Smooth muscle cell (in vitro differentiated cells): ENCODE measurements around the gene SOX13. TPM values are rescaled to one million over a fixed set of nuclear protein-coding genes. Genes with fewer than 3 reads are reported as not detected.

Experiments
- DNase-seq: peaks from one replicate; lab custom pipeline; 2025; ENCODE audit not compliant: unreplicated experiment; lab: John Stamatoyannopoulos, UW
- H2AFZ ChIP-seq: fragments of 200-600 bp; sonication (generic); 2 replicates; pipeline ENCODE4 v1.6.0; 2016; ENCODE audit warnings: antibody characterized with exemption, low read depth, mild to moderate bottlenecking
- H3F3A ChIP-seq: fragments of 200-600 bp; sonication (generic); 2 replicates; pipeline ENCODE4 v1.6.0; 2017; ENCODE audit warnings: antibody characterized with exemption, low read depth
- H3K27ac ChIP-seq: fragments of 200-600 bp; sonication (generic); 2 replicates; pipeline ENCODE4 v1.5.1; 2016; ENCODE audit warnings: low read depth, mild to moderate bottlenecking
- H3K27me3 ChIP-seq: fragments of 200-600 bp; sonication (generic); 2 replicates; pipeline ENCODE4 v1.6.1; 2016; ENCODE audit warnings: low read depth, mild to moderate bottlenecking
- H3K36me3 ChIP-seq: fragments of 200-600 bp; sonication (generic); 2 replicates; pipeline ENCODE4 v1.5.1; 2016; ENCODE audit warnings: low read depth
- H3K4me1 ChIP-seq: fragments of 200-600 bp; sonication (generic); 2 replicates; pipeline ENCODE4 v1.5.1; 2016; ENCODE audit warnings: low read depth
- H3K4me2 ChIP-seq: fragments of 200-600 bp; sonication (generic); 2 replicates; pipeline ENCODE4 v1.6.0; 2016; ENCODE audit warnings: mild to moderate bottlenecking
- H3K4me3 ChIP-seq: fragments of 200-600 bp; sonication (generic); 2 replicates; pipeline ENCODE4 v1.5.1; 2016; ENCODE audit warnings: mild to moderate bottlenecking
- H3K79me2 ChIP-seq: fragments of 200-600 bp; sonication (generic); 2 replicates; pipeline ENCODE4 v1.6.0; 2016; ENCODE audit warnings: low read depth, mild to moderate bottlenecking
- H3K9ac ChIP-seq: fragments of 200-600 bp; sonication (generic); 2 replicates; pipeline ENCODE4 v1.6.0; 2016; ENCODE audit warnings: low read depth
- H3K9me3 ChIP-seq: fragments of 200-600 bp; sonication (generic); replicated peaks from 2 replicates; pipeline ENCODE4 v1.5.1; 2016; ENCODE audit warnings: low read depth
- H4K20me1 ChIP-seq: fragments of 200-600 bp; sonication (generic); 2 replicates; pipeline ENCODE4 v1.6.0; 2016; ENCODE audit warnings: low read depth
- CTCF ChIP-seq: fragments of 200-600 bp; sonication (generic); IDR thresholded peaks from 2 replicates; pipeline ENCODE4 v1.5.1; 2017; ENCODE audit warnings: borderline replicate concordance, mild to moderate bottlenecking, antibody characterized with exemption; ENCODE audit not compliant: insufficient read depth, poor library complexity, severe bottlenecking
- WGBS: methylation state at CpG from one replicate; pipeline ENCODE4 v1.1.7; 2016; ENCODE audit warnings: low lambda C conversion rate; 5-methylcytosine and 5-hydroxymethylcytosine counted together
- polyA plus RNA-seq: library from polyadenylated mRNA; unstranded; fragments of >200 nt; fragmentation: Nextera tagmentation; extraction: Ambion mirVana; gene quantifications from 2 replicates; pipeline ENCODE4 v1.2.1, GENCODE V29; 2016
- total RNA-seq: library from RNA; depleted of rRNA; stranded (reverse); fragments of >200 nt; gene quantifications from 2 replicates; pipeline ENCODE4 v1.2.3, GENCODE V29; 2014

SOX13 gene
- total and polyA plus RNA-seq, 2 experiments from 2014 or later: 0.41 to 2.3 TPM

GRCh38 chr1:204130981-204131892 lies 58.3 kb downstream of the SOX13 start:
- Histone ChIP-seq H3K27ac (no peak overlapping the region), H4K20me1 (no peaks in the 10 kb centered on the region), H3K79me2 (no peaks in the 10 kb centered on the region), H3K4me3 (no peak overlapping the region), H2AFZ (no peak overlapping the region), H3K27me3 (no peaks in the 10 kb centered on the region), H3K9me3 (no peaks in the 10 kb centered on the region), H3K4me2 (peak overlapping the region; percentile 12), H3K9ac (no peak overlapping the region), H3K36me3 (no peaks in the 10 kb centered on the region), H3K4me1 (no peaks in the 10 kb centered on the region), H3F3A (no peaks in the 10 kb centered on the region)
- TF ChIP-seq CTCF: no peak
- DNase-seq: peak; percentile 15
- WGBS: 66% methylated on average over 11 of the region's 11 CpGs

GRCh38 chr1:204131978-204132377 lies 59.1 kb downstream of the SOX13 start:
- no peak for TF ChIP-seq CTCF
- Histone ChIP-seq H2AFZ (no peak overlapping the region), H3K4me3 (no peak overlapping the region), H3K36me3 (no peaks in the 10 kb centered on the region), H3K4me1 (no peaks in the 10 kb centered on the region), H4K20me1 (no peaks in the 10 kb centered on the region), H3K79me2 (no peaks in the 10 kb centered on the region), H3K9me3 (no peaks in the 10 kb centered on the region), H3K4me2 (no peak overlapping the region), H3F3A (no peaks in the 10 kb centered on the region), H3K27ac (no peak overlapping the region), H3K27me3 (no peaks in the 10 kb centered on the region), H3K9ac (no peak overlapping the region)
- no peak for DNase-seq
- 94% methylated on average over 4 of the region's 4 CpGs for WGBS

GRCh38 chr1:204132718-204133117 lies 59.8 kb downstream of the SOX13 start:
- Histone ChIP-seq H3K9me3 (no peaks in the 10 kb centered on the region), H3K4me3 (no peak overlapping the region), H4K20me1 (no peaks in the 10 kb centered on the region), H3K27ac (no peak overlapping the region), H3K79me2 (no peaks in the 10 kb centered on the region), H3K4me2 (no peak overlapping the region), H3F3A (no peaks in the 10 kb centered on the region), H3K36me3 (no peaks in the 10 kb centered on the region), H3K4me1 (no peaks in the 10 kb centered on the region), H2AFZ (no peak overlapping the region), H3K9ac (no peak overlapping the region), H3K27me3 (no peaks in the 10 kb centered on the region)
- no peak for DNase-seq
- 94% methylated on average over 6 of the region's 6 CpGs for whole genome bisulfite sequencing
- no peak for TF ChIP-seq CTCF

- H3F3A ChIP-seq: no peaks in the 10 kb centered on the region
- H3K9ac ChIP-seq: no peak overlapping the region
- H2AFZ ChIP-seq: no peak overlapping the region
- H4K20me1 ChIP-seq: no peaks in the 10 kb centered on the region
- DNase-seq: no peak
- WGBS: 87% methylated on average over 11 of the region's 11 CpGs
- no peaks in the 10 kb centered on the region for H3K79me2 ChIP-seq
- H3K4me3 ChIP-seq: no peak overlapping the region
- no peaks in the 10 kb centered on the region for H3K27me3 ChIP-seq
- no peak overlapping the region for H3K4me2 ChIP-seq
- no peak overlapping the region for H3K27ac ChIP-seq
- no peaks in the 10 kb centered on the region for H3K9me3 ChIP-seq
- TF ChIP-seq CTCF: no peak
- no peaks in the 10 kb centered on the region for H3K4me1 ChIP-seq
- H3K36me3 ChIP-seq: no peaks in the 10 kb centered on the region
These were observed 61.2 kb downstream of the SOX13 start for GRCh38 chr1:204134103-204134502.
